Retina (tissue), 1 donor: Measurements from ENCODE around the gene CAPN10.
A peak's percentile ranks its signal among the peaks of the same experiment; 100 is the strongest.
"Not testable (repeated sequence)": the region's sequence is repeated elsewhere in the genome, so short reads cannot be mapped to it uniquely, and the experiment has no call there.

Experiments used
- DNase-seq: peaks from one replicate; pipeline ENCODE4 v3.0.0-alpha.2; 2016

Gene CAPN10

GRCh38 chr2:240604291-240604938 lies 17.9 kb downstream of the CAPN10 start:
- DNase-seq = peak; percentile 67

- no peak for DNase-seq
Observed at GRCh38 chr2:240604939-240605716, 18.6 kb downstream of the CAPN10 start.

DNA sequence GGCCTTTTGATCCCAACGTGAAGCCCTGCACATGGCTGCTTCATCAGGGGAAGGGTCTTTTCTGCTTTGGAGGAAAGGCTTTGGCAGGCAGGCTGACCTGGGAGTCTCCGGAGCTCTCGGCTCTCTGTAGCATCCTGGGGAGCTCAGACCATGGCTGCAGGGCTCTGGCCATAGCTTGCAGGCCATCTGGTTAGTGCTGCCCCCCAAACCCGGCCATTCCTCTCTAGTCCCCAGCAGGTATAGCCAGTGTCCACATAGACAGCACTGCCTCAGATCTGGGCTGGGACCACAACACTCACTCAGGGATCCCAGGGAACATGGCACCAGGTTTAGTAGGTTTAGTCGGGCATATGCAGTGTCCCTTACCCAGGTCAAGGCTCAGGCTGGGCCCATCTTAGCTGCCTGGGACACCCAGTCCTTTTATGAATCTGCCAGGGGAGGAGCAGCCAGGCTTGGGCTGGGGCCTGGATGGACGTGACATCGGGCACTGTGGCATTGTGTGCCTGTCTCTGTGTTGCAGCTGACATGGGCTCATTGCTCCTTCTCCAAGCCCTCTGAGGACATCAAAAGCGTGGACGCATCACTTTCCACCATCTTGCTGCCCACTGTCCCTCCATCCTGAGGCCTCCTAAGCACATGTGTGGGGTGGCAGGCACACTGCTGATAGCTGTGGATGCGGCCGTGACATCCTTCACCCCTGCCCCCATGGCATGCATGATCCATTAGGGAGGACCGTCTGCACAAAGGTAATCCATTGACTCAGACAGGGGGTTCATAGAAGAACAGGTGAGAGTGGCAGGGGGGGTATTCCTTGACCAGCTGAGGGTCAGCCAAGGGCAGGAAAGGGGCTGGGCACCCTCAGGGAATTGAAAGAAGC lies 19.6 kb downstream of the CAPN10 start:
- DNase-seq = no peak

- DNase-seq = no peak
Observed at GRCh38 chr2:240611601-240612210, 25.2 kb downstream of the CAPN10 start.

- no peak for DNase-seq
Observed at GRCh38 chr2:240613781-240614180, 27.2 kb downstream of the CAPN10 start.

- no peak for DNase-seq
Observed at GRCh38 chr2:240614391-240614790, 27.9 kb downstream of the CAPN10 start.

DNA sequence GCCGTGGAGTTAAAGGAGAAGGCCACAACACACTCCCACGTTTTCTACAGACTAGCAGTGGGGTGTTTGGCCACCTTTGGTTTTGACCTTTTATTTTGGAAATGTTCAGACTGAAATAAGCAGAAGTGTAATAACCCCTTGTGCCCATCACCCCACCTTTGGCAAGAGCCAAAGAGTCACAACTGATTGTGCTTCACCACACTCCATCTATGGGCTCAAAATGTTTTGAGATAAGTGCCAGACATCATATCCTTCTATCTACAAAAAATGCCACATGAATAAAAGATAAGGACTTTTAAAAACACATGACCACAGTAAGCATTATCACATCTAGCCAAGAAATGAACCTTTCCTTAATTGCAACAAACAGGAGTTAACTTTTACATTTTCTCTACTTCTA lies 28.9 kb downstream of the CAPN10 start:
- no peak for DNase-seq

DNA sequence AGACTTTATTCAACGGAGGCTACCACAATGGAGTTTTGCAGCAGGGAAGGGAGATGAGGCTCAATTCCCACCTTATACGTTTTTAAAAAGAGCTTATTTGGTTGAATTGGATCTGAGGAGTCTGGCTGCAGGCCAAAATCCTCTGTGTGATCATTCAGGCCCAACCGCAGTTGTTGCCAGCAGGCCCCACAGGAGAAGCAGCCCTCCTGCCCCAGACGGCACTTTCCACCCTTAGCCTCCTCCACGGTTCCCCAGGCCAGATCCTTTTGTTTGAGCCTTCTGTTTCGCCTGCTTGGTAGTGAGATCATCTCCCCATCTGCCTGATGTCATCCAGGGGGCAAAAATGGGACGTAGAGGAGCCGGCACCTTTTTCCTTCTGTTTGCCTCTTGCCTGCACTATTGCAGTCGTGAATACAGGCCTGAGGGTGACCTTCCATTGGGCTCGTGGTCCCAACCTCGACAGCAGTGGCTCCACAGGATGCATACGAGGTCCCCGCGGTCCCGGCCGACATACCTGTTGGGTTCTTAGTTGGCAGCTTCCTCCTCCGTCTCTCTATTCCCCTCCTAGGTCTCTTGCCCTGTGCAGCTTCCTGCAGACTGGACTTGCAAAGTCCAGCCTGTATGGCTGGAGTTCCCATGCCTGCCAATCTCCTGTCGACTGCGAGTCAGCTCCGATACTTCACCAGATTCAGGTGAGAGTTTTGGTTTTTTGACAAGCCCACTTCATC lies 29.4 kb downstream of the CAPN10 start:
- no peak for DNase-seq

- DNase-seq = not testable (repeated sequence)
Observed at GRCh38 chr2:240616860-240617666, 30.5 kb downstream of the CAPN10 start.

GRCh38 chr2:240618776-240619175 lies 32.2 kb downstream of the CAPN10 start:
- DNase-seq = no peak

DNA sequence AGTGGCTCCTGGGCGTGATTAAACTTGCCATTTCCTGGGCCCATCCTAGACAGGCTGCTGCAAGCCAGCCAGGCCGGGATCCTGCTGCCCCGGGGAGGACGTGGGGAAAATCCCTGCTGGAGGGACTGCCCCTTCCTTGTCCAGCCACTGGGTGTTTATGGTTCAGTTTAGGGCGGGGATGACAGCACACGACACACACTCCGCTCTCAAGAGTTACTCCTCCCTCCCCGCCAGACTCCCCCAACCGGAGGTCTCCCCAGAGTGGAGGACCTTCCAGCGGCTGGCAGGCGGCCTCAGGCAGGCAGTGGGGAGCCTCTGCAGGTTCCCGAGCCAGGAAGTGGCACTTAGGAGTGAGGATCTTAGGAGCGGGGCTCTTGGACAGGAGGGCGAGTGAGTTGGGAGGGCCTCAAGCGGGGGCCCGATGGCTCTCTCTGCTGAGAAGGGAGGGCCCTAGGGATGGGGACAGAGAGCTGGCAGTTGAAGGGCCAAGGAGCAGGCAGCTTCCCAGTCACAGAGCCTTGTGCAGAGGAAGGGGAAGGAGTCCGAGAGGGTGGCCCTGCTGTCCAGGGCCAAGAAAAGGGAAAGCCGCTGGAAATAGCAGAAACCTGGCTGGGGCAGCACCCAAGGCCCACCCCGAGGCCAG lies 33.1 kb downstream of the CAPN10 start:
- no peak for DNase-seq

DNA sequence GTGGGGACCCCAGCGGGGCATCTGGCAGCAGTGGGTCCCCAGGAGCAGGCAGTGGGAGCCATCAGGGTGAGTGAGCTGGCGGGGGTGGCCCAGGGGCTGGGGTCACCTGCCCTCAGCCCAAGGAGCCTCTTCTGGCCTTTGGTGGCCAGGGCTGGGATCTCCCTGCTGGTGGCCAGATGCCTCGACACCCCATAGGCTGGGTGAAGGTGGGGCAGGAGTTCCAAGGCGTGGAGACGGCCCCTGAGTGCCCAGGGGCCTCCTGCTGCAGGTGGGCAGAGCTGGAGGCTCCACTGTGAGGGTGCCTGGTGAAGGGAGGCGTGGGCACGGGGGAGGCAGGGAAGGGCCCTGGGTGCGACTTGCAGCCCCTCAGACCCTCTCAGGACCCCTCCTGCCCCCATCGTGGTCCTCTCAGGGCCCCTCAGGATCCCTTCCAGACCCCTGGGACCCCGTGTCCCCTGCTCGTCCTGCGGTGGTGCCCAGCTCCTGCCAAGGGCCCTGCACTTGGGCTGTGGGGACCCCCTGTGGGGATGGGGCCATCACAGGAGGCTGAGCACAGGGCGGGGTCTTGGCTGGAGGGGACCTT lies 33.7 kb downstream of the CAPN10 start:
- no peak for DNase-seq

GRCh38 chr2:240620859-240621258 lies 34.3 kb downstream of the CAPN10 start:
- DNase-seq = no peak

GRCh38 chr2:240622060-240622411 lies 35.5 kb downstream of the CAPN10 start:
- no peak for DNase-seq

GRCh38 chr2:240622531-240623235 lies 36.1 kb downstream of the CAPN10 start:
- no peak for DNase-seq

DNA sequence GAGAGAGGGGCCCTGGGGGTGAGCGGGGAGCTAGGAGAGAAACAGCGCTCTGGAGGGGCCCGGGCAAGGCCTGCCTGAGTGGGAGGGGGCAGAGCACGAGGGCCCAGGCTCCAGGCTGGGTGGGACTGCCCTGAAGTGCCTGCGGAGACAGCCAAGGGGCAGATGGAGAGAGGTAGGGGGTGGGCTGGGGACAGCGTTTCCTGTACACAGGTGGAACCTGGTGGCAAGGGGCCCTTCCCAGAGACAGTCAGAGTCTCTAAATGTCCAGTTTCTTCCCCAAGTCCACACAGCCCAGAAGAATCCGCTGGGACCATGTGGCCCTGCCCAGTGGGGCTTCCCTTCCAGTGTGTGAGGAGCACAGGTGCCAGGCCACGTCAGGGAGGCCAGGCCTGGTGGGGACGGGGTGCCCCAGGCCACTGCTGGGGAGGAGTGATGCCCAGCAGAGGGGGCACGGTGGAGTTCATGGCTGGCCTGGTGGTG lies 37.0 kb downstream of the CAPN10 start:
- no peak for DNase-seq

- DNase-seq = no peak
Observed at GRCh38 chr2:240624011-240624949, 37.7 kb downstream of the CAPN10 start.

- DNase-seq = no peak
Observed at GRCh38 chr2:240624950-240625621, 38.6 kb downstream of the CAPN10 start, which contains the start of gene GPR35. Gene GPR35 (plus strand): TSS chr2:240625480. CDS start chr2:240629953, 4,473 bp downstream.
